NCI-H345 treated with DMSO at 0.1 percent for 48 hours (cell line): ENCODE data around the gene GLYAT.

Experiments used
- DNase-seq: peaks from one replicate; lab custom pipeline; 2025; ENCODE audit not compliant: unreplicated experiment; lab: John Stamatoyannopoulos, UW

Gene GLYAT

DNA sequence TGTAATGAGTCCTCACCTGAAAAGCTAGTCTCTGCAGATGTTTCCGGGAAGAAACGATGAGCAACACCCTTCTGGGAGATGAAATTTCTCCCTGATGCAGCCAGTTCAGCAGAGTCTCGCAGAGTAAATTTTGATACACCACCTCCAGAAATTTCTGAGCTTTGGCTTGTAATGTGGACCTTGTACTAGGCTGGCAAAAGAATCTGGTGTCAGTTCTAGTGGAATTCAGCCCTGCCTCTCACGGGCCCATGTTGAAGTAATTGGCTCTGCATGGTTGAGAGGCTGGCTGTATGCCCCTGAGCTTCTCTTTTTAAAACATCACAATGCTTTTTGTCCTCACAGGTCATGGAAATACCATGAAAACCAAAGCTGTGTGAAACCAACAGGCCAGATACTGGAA lies at the start of gene GLYAT:
Gene GLYAT (minus strand): TSS at position 125 of the 400 bp plus-strand sequence. CDS start 7,447 bp downstream, outside the sequence.
- DNase-seq = no peak

- no peak for DNase-seq
These were observed 49.6 kb upstream of the GLYAT start for GRCh38 chr11:58781345-58781744.

DNA sequence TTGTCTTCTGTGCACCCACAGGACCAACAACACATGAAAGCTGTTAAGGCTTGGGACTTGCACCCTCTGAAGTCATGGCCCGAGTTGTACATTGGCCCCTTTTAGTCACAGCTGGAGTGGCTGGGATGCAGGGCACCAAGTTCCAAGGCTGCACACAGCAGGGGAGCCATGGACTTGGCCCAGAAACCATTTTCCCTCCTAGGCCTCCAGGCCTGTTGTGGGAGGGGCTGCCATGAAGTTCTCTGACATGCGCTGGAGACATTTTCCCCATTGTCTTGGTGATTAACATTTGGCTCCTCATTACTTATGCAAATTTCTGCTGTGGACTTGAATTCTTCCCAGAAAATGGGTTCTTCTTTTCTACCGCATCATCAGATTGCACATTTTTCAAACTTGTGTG lies 48.8 kb upstream of the GLYAT start:
- no peak for DNase-seq

DNA sequence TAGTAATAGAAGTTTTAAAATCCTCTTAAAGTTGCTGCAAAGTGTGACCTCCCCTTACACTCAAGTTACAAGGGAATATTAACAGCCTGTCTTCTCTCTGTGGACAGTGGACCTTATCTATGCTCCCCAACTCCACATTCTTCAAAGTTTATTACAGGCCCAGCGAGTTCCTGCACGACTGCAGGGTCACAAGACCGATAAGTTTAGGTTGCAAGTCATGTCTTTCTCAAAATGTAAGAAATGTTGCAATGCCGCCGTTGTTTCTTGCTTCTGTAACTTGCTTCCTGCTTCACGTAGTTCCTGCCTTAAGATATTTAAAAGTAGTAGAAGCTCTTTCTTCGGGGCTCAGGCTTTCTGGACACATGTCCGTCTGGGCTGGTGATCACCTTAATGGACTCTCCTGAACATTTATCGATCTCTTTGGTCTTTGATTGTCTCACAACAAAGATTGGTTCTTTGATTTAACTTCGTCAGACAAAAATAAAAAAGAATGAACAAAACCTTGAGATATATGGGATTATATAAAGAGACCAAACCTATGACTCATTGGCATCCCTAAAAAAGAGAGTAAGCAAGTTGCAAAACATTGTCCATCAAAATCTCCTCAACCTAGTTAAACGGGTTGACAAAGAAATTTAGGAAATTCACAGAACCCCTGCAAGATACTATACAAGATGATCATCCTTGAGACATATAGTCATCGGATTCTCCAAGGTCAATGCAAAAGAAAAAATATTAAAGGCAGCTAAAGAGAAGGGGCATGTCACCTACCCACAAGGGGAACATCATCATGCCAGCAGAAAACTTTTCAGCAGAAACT lies 45.4 kb upstream of the GLYAT start:
- no peak for DNase-seq

DNA sequence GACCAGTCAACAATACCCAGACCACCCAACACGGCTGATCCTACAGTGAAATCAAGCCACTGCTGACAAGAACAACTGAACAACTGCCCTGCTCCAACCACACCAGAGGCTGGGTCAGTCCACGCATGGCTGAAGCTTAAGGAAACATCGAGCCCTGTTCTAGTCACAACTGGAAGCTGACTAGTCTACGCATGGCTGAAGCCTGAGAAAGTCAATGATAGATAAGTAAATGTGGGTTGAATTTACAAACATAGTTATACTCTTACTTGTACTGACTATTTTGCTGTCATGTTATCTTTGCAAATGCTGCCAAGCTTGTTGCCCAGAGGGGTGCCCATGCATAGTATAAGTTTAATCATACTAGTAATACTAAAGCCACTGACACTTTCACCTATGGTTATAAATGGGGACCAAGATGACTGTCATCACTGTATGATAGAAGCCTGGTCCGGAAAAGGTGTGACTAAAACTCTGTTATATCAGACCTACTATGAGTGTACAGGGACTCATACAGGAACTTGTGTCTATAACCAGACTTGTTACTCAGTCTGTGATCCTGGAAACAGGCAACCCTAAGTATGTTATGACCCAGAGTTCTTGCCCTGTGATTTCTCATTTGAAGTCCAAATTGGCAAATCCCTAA lies 43.4 kb upstream of the GLYAT start:
- DNase-seq = no peak

GRCh38 chr11:58774164-58774593 lies 42.4 kb upstream of the GLYAT start:
- DNase-seq = no peak

DNA sequence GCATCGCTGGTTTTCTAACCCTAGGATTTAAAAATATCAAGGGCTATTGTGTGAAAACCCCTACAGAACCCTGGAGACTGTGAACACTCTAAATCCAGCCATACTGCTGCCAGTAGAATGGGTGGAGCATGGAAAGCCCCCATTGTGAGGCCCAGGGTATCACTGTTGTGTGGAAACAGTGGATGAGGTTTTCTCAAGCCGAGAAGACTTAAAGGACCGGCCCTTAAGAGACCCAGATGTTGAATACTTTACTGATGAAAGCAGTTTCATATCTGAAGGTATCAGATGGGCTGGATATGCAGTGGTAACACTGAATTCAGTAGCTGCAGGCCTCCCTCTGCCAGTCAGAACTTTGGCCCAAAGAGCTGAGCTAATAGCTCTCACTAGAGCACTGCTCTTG lies 41.6 kb upstream of the GLYAT start:
- no peak for DNase-seq

DNA sequence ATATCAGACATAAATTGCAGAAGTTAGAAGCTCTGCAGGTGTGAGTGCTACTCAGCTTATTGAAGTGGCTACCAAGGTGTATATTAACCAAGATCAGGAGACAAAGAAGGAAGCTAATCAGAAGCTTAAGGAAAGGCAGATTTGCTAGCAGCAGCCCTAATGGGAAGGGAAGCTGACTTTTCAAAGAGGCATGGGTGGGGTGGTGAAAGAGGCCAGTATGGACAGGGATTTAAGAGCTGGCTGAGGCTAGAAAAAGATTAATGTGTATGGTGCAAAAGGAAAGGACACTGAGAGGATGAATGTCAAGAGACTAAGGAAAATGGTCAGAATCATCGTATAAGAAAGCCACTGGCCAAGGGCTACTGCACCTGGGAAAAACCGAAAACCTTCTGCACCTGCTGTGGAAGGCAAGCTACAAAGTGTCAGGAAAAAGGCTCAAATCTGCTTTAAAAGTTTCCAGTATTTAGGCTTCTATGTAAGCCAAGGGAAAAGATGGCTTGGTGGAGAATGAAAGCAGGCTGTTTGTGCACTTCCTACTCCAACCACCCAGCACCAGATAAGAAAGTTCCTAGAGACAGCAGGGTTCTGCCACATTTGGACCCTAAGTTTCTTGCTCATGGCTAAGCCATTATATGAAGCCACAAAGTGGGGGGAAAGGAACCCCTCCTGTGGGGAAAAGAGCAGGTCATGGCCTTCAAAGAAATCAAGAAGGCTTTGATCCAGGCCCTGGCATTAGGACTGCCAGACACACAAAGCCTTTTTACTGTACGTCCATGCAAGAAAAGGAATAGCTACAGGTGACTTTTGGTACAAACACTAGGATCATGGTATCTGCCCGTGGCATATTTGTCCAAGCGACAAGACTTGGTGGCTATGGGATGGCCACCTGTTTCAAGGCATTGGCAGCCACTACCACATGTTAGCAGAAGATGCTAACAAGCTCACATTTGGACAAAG lies 40.9 kb upstream of the GLYAT start:
- no peak for DNase-seq

DNA sequence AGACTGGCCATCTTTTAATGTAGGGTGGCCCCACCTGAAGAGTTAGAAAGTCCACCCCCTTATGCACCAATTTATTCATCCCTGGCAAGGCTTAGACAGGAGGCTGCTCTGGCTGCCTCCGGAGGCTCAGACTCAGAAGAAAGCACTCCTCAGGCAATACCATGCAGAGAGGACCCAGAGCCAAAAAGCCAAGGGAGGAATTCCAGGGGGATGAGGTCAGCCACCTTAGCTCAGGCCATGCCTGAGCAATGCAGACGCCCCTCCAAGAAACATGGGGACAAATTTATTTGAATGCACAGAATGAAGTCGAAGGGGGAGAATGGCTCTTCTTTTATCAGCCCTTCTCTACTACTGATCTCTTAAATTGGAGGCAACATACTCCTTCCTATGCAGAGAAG lies 39.7 kb upstream of the GLYAT start:
- DNase-seq = no peak

DNA sequence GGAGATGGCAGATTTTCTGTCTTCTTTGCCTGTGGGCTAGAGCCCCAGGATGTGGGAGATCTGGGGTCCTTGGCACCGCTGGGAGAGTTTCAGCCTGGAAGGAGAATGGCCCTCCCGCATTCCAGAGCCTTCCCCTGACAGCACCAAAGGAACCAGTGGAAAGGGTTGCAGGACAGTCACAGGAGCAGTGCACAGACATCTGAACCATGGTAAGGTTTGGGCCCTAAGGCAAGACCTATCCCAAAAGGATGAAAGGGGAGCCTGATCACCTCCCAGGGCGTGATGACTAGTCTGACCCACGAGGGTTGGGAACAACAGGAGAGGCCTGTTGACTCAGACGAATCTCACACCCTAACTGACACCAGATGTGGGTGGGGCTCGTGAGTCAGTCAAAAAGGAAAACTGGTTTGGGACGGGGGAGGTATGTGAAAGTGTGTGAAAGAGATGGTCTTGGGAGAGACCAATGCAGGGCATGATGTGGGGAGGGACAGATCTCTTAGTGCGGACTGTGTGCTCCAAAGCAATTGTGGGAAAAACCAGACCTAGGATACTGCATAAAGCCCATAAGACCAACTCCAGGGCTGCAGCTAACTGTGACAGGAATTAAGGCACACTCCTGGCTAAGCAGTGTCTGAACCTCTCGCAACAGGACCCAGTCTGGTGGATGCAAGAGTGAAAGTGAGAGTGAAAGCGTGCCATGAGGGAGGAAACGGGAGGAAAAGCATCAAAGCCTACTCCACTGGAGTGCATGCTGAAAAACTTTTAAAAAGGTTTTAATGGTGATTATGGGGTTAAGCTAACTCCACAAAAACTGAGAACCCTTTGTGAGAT lies 39.1 kb upstream of the GLYAT start:
- no peak for DNase-seq

DNA sequence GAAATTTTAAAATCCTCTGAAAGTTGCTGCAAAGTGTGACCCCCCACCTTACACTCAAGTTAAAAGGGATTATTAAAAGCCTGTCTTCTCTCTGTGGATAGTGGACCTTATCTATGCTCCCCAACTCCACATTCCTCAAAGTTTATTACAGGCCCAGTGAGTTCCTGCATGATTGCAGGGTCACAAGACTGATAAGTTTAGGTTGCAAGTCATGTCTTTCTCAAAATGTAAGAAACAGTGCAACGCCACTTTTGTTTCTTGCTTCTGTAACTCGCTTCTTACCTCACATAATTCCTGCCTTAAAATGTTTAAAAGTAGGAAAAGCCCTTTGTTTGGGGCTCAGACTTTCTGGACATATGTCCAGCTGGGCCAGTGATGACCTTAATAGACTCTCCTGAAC lies 38.4 kb upstream of the GLYAT start:
- DNase-seq = no peak

DNA sequence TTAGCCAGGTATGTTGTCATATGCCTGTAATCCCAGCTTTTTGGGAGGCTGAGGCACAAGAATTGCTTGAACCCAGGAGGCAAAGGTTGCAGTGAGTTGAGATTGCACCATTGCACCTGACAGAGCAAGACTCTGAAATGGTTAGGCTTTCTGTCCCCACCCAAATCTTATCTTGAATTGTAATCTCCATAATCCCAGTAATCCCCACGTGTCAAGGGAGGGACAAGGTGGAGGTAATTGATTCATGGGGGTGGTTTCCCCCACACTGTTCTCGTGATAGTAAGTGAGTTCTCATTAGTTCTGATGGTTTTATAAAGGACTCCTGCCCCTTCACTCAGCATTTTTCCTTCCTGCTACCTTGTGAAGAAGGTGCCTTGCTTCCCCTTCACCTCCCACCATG lies 37.6 kb upstream of the GLYAT start:
- DNase-seq = no peak

GRCh38 chr11:58768137-58768536 lies 36.4 kb upstream of the GLYAT start:
- no peak for DNase-seq

DNA sequence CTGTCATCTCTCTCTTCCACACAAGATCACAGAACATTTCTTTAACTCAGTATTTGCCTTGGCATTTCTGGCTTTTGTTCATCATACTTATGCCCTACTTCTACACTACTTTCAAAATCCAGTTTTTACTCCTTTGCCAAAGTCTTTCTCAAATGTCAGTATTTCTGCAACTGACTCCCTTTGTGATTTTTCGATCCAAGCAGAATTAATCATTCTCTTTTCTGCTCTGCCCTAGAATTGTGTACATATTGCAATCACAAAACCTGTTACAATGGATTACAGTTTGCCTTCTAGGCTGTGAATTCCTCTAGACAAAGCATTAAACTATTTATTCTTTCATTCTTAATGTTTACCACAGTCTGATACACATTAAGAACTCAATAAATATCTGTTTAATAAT lies 33.3 kb upstream of the GLYAT start:
- no peak for DNase-seq

DNA sequence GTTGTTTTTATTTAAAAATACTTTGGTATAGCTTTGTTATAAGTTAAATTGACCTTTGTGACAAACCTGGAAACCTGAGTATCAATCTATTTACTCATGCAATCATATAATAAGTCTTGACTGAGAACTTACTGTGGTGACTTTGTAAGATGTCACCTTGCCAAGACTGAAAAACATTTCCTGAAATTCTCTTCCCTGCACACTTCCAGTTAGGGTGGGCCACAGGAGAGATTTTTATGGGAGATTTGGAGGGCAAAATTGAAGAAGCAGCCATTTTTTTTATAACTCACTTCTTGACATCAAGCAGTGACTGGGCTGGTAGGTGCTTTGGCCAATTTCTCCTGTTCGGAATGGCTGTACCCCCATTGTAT lies 31.4 kb upstream of the GLYAT start:
- no peak for DNase-seq

DNA sequence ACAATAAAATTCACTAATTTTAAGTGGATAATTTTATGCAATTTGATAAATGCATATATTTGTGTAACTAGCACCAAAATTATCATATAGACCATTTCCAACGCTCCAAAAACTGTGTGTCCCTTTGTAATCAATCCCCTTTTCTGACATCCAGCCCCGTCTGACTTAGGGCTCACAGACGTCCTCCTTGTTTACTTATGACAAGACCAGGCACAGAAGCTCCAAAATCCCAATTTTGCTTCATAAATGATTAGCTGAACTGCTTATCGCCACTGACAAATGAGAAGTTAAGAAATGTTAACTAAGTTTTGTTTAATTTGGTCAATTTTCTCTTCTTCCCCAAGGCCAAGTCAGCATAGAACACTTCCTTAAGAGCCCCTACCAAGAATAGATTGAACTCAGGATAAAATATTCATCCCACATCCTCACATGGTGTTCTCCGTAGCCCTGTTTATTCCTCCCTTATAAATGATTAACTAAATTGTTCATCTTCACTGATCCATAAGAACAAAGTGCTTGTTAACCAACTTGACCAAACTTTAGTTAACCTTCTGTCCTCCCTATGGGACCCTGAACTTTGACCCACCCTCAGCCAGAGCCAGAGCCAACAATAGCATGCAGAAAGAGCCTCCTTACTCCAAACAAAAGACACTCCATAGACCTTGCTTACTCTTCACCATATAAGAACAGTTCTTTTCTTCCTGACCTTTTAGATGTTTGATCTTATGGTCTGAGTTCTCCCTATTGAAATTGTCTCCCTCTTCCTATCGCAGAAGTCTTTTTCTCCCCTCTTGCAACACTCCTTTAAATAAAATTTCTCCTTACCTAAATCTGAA lies 30.8 kb upstream of the GLYAT start:
- no peak for DNase-seq

DNA sequence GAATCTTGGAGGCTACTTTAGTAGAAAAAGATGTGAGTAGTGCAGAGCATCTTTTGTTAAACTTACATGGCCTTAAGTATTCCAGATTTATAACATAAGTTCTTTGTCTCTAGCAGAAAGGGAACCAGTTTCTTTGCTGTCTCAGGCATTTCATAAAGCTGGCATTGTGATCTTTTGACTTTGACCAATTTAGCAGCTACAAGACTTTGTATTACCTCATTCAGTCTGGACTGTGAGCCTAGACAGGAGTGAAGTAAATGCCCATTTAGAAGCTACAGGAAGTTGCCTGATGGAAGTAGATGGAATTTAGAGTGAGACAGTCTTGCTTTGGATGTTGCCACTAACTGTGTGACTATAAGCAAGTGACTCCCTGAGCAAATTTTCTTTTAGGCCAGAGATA lies 25.7 kb upstream of the GLYAT start:
- DNase-seq = no peak

GRCh38 chr11:58745705-58746364 lies 14.1 kb upstream of the GLYAT start:
- DNase-seq = no peak

GRCh38 chr11:58744988-58745704 lies 13.4 kb upstream of the GLYAT start:
- no peak for DNase-seq
